ENCODE results near the gene HABP2. TPM values are rescaled to one million over a fixed set of nuclear protein-coding genes. Genes with fewer than 3 reads are reported as not detected.

The HABP2 gene
- total RNA-seq, 1 donor from 2014 or later, result not detected

DNA sequence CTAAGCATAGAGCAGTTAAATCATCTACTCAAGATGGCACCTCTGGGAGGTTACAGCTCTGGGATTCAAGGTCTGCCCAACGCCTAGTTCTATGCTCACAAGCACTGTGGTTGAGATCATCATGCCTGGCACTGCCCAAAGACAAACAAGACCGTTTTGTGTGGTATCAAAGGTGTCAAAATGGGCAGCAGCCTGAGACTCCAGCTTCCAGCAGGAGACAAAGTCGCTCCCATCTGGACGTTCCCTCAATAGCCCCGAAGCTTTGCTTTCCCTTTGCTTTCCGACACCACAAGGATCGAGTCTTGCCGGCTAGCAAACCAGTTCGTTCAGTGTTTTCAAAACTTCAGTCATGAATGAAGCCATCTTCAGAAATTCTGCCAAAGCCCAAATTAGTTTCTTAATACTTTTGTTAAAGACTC is 5.1 kb downstream of the HABP2 start:
- DNase-seq, result no peak

DNA sequence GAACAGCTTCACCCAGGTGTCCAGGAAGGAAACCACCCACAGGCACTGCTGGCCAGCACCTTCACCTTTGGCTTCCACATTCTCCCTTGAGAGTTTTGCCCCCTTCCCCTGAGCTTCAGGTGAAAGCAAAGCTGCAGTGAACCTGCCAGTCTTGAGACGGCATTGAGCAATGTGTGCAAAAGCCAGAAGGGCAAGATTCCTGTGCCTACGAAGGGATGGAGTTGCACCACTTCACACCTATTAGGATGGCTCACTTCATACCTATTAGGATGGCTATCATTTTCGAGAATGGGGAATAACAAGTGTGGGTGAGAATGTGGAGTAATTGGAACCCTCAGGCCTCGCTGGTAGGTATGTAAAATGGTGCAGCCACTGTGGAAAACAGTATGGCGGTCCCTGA is 7.2 kb downstream of the HABP2 start:
- no peak for DNase-seq

- DNase-seq, result no peak
Observed at GRCh38 chr10:113561214-113561613, 8.4 kb downstream of the HABP2 start.

GRCh38 chr10:113562069-113562468 is 9.2 kb downstream of the HABP2 start:
- DNase-seq, result no peak

- no peak for DNase-seq
Observed at GRCh38 chr10:113562704-113563103, 9.9 kb downstream of the HABP2 start.

DNA sequence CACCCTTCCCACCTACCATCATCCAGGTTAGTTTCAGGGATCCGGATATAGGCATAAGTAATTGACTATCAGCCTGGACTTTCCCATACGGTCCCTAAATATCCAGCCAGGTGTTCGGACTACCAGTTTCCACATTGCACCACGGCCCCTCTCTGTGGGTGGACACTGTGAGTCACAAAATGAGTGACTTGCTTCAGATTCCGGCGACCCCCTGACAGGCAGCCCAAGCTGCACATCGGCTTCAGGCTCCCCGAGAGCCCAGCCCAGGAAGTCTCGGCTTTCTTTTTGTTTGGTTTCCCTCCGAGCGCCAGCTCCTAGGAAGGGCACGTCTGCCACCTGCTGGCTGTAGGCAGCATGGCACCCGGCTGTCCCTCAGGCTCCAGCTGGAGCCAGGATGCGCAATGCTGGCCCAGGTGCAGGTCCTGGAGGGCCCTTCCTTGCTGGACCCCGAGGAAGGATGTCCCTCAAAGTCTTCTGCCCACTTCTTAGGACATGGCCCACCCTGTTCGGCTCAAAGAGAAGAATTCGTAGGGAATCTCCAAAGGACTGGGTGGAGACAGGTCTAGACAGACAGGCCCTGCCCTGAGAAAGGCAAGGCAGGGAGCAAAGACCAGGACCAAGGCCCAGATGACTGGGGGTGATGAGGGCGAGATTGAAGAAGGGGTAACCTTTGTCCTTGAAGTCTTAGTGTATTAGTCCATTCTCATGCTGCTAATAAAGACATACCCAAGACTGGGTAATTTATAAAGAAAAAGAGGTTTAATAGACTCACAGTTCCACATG is 10.6 kb downstream of the HABP2 start:
- peak; percentile 68 for DNase-seq

GRCh38 chr10:113565364-113565763 is 12.5 kb downstream of the HABP2 start:
- DNase-seq, result no peak

GRCh38 chr10:113566888-113567287 is 14.0 kb downstream of the HABP2 start:
- DNase-seq, result no peak

DNA sequence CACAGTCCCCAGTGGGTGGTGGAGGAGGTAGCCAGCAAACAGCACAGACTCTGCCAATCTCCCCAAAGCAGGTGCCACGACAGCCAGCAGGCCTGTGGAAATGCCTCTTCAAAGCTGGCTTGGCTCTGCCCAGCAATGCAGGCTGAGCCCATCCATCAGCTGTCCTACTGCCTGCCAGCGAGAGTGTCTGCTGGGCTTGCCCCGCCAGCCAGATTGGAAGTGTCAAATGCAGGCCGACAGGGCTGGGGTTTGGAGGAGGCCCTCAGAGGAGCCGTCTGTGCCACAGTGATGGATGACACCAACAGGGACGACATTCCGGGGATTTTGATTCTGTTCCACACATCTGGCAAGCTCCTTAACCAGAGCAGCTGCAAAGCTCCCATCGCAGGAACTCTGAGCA is 16.7 kb downstream of the HABP2 start:
- DNase-seq, result peak; percentile 15

DNA sequence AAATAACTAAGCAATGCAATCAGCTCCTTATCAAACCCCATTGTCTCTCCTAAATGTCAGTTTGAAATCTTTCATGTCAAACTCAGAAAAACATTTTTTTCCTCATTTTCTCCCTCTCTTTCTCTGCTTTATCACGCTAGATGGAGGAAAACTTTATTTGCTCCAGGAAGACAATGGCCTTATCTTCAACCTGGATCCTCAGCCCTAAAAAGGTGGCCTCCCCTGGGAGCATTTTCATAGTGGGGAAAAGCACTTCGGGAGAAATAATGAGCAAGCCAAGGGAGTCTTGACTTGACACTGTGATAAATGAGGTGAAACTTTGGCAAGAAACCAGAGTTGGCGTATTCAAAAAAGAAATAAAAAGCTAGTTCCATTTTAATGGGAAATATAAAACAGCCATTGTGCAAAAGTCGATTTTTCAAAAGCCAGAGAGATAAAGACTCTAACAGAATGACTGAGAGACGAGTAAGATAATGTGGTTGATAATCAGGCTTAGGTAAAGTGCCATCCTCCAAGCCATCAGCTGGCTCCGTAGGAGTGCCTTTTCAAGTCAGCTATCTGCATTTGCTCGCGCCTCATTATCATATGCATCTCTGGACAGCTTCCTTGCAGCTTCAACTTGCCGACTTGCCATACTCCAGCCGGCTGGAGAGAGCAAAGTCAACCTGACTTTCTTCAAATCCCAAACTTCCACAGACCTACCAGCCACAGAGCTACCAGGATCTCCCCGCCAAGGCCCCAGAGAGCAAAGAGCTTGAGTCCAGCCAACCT is 19.9 kb downstream of the HABP2 start:
- DNase-seq, result no peak

DNA sequence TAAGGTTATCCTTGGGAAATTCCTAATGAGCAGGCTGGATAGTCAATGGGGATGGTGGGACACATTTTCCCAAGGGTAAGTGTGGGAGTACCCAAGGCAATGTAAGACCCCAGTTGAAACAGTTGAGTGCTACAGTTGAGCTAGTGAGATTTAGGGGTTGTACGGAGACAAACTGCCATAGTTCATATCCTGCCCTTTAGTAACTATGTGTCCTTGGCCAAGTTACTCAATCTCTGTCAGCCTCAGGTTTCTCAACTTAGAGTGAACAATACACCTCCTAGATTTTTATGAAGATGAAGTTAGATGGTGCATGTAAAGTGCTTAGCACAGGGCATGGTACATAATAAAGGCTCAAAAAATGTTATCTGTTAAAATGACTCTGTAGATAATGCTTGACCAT is 20.5 kb downstream of the HABP2 start:
- no peak for DNase-seq

- DNase-seq, result peak; percentile 15
Observed at GRCh38 chr10:113576852-113577251, 24.0 kb downstream of the HABP2 start.

GRCh38 chr10:113578773-113579172 is 25.9 kb downstream of the HABP2 start:
- no peak for DNase-seq

DNA sequence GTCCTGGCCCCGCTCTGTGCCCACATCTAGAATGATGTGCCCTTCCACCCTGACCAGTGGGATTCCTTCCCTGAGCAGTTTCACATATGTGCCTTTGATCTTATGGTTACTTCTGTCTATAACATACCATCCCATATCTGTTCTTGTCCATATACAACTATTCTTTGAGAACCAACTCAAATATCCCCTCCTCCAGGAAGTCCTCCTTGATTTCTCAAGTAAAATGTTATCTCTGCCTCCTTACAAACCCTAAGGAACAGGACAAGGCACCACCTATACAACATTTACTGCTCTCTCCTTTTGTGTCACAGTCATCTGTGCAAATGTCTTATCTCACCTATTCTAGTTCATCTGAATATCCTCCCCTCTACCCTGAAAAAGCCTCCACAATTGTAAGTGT is 28.2 kb downstream of the HABP2 start:
- no peak for DNase-seq

DNA sequence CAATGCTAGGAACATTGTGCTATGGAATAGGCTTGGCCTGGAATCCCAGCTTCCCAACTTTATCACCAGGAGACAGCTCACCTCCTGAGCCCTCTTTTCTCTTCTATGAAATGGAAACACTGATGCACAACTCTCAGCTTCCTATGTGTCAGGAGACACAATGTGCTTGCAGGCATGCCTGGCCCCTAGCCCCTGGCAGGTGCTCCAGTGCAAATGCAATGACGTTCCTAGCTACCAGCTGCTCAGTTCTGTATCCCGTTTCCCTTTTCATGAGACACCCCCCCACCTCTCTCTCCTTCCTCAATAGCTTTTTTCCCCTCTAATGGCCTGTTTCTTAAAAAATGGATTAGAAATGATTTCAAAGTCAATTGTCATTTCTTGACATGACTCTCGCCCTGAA is 30.7 kb downstream of the HABP2 start:
- DNase-seq, result no peak

DNA sequence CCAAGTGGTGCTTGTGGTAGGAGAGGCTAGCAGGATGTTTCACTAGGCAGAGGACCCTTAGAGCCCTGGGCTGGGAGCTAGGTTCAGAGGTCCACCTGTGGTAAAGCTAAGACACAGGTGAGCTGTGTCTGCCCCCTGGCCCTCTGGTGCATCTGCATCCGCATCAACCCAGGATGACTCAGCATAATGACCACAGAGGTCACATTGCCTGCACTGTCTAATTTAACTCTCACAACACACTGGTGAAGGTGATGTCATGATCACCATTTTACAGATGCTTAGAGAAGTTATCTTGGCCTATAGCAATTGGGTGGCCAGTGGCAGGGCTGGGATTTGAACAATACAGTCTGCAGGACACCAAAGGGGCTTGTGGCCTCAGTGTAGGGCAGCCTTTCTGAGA is 33.1 kb downstream of the HABP2 start:
- DNase-seq, result no peak

DNA sequence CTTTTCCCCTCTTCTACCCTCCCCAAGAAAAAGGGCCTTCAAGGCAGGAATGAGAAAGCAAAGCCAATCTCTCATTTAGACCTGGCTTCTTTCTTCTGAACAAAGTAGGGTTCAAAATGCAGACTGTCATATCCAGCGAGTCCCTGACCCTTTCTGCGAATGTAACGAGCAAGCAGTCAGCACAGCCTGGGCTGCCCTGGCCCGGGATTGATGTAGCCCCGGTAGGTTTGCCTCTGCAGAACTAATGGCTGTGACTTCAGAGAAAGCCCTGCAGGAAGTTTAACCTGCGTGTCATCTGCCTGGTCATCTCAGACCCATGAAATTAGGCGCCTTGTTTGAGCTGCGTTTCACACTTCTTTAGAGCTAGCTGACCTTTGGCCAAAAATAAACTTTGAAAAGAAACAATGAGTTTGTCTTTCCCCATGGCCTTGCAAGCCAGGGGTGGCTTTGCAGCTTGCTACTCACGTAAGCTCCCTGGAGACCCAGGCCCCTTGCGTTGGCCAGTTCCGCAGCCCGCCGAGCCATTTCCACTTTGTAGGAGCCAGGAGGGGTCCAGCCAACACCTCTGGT is 36.4 kb downstream of the HABP2 start:
- no peak for DNase-seq

DNA sequence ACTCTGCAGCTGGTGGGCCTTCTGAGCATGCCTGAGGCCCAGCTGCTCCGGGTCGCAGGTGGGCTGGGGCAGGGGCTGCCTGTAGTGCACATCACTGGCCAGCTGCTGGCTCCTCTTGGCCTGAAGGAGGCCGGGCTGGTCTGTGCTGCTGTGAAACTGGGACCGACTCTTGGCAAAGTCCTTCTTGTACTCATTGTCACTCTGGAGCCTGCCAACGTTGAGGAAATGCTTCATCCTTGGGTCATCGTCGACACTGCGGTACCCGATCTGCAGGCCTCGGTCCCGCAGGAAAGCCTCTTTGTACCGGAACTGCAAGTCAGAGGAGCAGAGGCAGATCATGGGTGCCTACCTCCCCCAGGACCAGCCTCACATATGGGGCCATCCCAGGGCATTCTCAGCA is 37.7 kb downstream of the HABP2 start:
- no peak for DNase-seq

DNA sequence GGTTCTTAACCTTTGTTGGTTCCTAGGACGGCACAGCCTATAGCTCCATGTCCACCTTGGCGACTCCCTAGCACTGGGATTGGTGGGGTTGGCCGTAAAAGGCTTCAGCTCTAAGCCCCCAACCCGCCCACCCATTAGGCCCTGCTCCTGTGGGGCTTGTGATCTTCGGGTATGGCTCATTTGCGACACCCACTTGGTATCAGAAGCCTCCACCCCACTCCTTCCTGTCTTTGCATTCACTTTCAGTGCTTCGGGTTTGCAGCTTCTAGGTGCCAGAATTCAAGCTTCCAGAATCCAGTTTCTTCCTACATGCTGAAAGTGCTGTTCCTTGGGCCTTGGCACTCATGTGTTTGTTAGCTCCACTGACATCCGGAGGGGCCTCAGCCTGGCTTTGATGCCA is 39.5 kb downstream of the HABP2 start:
- DNase-seq, result no peak

GRCh38 chr10:113594652-113595051 is 41.8 kb downstream of the HABP2 start:
- no peak for DNase-seq

GRCh38 chr10:113600569-113600968 is 47.7 kb downstream of the HABP2 start:
- no peak for DNase-seq

GRCh38 chr10:113603057-113603777 is 50.4 kb downstream of the HABP2 start:
- DNase-seq, result no peak

DNA sequence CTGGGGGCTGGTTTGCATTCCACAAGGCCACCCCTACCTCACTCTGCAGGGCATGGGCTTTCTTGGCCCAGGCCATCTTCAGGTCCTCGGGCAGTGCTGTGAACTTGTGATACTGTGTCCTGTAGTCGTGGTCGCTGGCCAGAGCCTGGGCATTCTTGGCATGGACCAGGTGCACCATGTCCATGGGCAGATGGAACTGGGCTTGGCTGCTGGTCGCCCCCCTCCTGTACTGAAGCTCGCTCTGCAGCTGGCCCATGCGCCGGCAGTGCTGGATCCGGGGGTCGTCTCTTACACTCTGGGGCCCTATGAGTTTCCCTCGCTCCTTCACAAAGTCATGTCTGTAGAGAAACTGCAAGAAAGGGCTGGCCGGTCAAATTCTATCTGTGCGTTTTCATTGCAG is 51.7 kb downstream of the HABP2 start:
- DNase-seq, result no peak
